DMS153 (cell line): Measurements from ENCODE around the gene TMEM117.

ENCODE experiments used
- DNase-seq: peaks from one replicate; lab custom pipeline; 2025; lab: John Stamatoyannopoulos, UW

Gene TMEM117

DNA sequence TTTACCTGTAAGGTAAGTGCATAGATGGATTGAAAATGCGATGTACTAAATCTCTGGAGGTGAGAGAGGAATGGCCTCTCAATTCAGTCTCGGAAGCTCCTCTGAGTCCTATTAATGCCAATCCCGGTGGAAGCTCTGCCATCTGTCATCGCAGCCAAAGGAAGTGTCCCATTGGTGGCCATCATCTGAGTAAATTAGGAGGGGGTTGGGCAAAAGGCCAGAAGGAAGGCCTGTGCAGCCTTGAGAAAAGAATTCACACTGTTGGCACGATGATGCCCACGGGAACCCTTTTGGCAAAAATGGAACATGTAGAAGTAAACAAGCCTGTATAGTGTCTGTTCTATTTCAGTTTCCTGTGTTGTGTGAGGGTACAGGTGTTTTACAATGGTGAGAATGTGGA is 545.5 kb downstream of the TMEM117 start:
- DNase-seq: no peak

DNA sequence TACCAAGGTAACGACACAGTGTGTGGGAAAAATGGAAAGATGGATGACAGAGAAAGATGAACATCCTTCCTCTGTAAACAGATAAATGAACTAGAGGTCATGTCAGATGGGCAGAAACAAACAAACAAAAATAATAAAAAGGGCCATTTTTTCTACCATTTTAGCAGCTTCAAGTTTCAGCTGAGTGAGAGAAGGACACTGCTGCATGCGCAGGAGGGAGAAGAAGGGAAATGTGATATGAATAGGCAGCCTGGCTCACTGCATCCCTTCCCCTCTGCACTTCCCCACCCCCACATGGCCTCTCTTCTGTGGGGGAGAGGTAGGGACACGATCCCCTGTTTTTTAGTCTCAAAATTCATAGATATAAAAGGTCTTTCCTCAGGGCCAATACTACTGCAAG is 548.3 kb downstream of the TMEM117 start:
- DNase-seq: no peak

DNA sequence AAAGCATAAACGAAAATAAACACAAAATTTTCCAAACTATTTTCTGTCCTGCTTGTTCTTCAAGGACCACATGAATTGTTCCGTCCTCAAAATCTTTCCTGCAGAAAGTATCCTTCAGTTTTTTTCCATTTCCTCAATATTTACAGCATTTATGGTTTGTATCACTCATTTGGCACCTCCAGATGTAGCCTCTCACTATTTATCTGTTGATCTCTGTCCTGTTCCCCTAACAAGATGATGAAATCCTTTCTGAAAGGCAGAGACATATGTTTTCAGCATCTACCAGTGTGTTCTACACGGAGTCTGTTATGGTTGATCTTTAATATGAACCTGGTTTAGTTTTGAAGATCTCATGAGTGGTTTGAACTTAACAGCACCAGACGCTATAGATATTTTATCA is 550.1 kb downstream of the TMEM117 start:
- no peak for DNase-seq

DNA sequence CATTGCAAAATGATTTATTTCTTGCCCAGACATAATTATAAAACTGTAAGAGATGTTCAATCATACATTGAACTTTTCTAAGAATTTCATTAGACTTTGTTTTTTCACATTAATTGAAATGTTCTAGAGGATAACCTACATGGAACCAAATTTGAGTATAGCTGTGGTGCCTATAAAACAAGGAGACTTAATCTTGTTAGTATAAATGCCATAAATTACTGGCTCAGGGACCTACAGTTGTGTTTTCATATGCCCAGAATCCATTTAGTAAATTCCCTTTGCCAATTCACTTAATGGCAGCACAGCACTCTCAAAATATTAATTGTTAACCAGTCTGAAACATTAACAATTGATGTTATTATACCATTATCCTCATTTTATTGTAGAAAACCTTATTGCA is 551.7 kb downstream of the TMEM117 start:
- no peak for DNase-seq

DNA sequence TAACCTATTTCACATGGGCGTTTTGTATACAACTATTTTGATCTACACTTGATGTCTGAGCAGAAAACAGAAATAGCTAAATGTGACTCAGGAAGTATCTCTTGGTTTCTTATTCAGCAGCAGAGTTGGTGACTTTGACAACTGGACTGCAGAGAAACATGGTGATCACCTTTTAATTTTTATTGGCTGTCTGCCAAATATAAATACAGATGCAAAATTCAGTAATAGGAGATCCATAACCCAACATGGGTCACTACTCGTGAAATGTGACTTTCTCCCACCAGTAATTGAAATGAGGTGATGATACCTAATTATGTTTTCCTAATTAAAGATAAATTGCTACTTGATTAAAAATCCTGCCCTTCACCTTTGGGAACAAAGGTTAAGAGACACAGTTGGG is 553.2 kb downstream of the TMEM117 start:
- DNase-seq: no peak

DNA sequence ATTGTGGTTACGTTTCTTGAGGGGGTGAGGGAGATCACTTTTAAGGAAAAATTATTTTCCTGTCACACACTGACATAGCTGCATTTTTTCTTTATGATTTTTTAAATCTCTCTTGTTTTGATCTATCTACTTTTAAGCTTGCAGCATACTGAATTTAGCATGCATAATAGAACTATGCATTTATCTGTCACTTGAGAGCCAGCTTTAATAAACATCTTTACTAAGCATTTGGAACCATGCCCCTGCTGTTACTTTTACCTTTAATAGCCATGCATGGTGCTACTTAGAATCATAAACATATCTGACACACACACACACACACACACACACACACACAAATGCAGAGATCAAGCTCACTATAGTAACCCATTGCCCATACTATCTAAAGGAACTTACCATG is 554.0 kb downstream of the TMEM117 start:
- DNase-seq: no peak

DNA sequence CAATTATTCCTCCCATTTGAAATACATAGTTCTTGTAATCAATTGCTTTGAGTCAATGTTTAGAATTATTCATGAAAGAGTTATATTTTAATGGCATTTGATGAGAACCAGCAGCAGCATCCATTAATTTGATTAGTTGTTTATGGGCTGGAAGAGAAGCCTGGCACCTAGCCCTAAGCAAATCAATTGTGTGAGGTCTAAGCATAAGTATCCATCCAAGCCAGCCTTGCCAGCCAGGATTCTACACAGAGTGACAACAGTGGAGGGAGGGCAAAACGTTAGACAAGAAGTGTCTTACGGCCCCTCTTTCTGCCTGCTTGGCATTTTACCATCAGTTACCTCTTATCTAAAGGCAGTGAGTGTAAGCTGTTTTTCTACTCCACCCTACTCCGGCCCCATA is 561.8 kb downstream of the TMEM117 start:
- no peak for DNase-seq

DNA sequence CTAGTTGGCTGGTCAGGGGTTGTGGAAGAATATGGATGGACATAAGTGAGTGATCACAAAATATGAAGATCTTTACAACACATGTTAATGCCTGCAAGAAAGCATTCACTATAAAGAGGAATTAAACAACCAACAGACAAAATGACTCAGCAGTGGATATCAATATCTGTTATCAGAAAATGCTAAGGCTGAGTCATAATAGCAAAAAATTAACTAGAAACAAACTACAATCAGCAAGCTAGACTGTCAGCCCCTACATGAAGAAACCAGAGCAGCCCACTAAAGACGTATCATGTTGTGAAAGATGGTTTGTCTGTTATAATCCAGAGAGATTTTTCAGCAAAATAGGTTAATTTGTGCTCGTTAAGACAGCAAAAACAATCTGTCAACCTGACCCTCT is 567.3 kb downstream of the TMEM117 start:
- no peak for DNase-seq

DNA sequence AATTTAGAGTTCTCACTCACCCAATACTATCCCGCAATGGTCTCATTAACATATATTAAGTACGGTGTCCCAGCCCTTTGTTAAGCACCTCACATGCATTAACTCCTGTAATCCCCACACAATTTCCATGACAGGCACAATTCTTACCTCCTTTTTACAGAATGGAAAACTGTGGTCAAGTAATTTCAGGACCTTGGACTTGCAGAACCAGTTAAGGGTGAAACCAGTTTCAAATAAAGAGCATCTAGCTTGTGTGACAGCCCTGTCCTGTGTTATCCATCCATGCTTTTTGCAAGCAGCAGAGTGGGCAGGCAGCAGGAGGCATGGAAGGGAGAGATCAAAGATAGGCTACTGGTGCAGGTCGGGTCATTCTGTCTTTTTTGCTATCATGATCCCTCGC is 569.4 kb downstream of the TMEM117 start:
- DNase-seq: no peak

DNA sequence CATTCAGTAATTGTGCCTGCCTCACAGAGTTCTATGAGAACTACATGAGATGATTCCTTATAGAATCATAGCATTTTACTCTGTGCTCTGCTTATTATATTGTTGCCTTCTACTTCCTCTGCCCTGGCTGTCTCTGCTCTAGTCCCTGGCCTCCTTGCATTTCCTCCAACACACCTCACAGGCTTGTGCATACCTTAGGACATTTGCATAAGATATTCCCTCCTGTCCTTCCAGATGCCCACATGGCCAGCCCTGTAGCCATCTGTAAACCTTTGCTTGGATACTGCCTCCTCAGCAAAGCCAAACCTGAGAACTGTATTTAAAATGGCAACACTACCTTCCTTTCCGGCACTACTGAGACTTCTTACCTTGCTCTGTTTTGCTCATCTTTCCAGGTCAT is 586.7 kb downstream of the TMEM117 start:
- DNase-seq: no peak

DNA sequence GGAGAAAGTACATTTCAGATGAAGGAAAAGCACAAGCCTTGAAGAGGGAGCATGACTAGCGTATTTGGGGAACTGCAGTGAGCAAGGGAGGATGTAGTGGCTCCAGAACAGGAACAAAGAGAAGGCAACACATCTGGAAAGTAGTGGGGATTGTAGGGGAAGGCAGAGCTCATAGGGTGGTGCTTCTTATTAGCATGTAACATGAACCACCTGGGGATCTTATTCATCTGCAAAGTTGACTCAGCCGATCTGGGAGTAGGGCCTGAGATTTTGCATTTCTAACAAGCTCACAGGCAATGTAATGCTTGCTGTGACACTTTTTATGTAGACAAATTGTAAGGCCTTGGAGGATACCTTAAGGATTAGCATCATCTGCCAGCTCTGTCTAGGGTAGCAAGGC is 592.9 kb downstream of the TMEM117 start:
- DNase-seq: no peak

DNA sequence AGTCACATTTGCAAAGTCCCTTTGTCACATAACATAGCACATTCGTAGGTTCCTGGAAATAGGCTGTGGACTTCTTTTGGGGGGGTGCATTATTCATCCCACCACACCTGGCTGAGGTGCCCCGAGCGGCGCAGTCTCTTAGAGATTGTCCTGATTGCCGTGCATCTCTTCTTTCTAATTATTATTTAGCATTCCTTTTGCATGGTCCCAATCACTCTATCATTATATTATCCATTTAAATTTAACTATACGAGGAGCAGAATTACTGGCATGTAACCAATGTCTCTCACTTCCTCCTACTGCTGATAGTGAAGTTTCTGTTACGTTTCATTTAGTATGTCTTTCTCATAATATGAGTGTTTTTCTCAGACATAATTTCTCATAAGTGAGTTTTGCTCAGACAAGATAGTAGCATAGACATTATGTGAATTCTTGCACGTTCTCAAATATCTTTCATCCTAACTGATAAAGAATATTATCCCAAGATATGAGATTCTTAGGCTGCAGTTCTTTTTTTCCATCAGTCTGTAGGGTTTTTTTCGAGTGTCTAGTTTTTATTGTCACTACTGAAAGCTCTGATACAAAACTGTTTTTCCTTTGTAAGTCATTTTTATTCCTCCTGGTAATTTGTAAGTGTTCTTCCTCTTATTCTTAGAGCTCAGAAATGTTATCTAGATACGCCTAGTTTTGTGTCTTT is 595.9 kb downstream of the TMEM117 start:
- no peak for DNase-seq

DNA sequence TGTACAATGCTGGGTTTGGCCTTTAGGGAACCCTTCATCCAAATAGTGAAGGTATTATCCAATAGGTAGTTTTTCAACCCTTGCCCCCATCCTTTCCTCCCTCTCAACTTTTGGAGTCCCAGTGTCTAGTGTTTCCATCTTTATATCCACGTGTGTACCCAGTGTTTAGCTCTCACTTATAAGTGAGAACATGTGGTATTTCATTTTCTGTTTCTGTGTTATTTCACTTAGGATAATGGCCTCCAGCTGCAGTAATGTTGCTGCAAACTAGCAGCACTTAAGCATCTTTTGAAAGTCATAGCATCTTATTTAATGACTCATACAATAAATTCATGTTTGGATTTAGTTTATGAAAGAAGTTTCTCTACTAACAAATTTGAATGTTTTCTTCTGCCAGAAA is 597.8 kb downstream of the TMEM117 start:
- DNase-seq: no peak

DNA sequence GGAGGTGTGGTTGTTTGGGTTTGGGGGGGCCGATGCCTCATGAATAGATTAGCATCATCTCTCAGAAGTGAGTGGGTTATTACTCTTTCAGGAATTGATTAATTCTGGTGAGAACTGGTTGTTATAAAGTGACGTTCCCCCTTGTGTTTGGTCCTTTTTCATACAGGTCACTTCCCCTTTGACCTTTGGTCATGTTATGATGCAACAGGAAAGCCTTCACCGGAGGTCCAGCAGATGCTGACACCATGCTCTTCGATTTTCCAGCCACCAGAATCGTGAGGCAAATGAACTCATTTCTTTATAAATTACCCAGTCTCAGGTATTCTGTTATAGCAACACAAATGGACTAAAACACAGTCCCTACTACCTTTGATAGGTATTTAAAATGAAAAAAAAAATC is 600.9 kb downstream of the TMEM117 start:
- no peak for DNase-seq
